Stomach (tissue), 4 donors: ENCODE measurements around the gene RIPOR3.

Experiments used
- CTCF ChIP-seq, 7 experiments: fragments of 450-650 bp in 4 of 7; fragments of 200-600 bp in 3 of 7; sonication (generic) in 3 of 7; IDR thresholded peaks; one replicate each; pipeline ENCODE4 v1.5.1; 2016 to 2019; ENCODE audit warnings: antibody characterized with exemption in 7 of 7, control low read depth in 2 of 7, mild to moderate bottlenecking in 1 of 7
- POLR2A ChIP-seq, 4 donors: fragments of 450-650 bp; IDR thresholded peaks; one replicate each; pipeline ENCODE4 v1.6.1; 2016; ENCODE audit warnings: antibody characterized with exemption in 4 of 4, control low read depth in 2 of 4, mild to moderate bottlenecking in 1 of 4, moderate library complexity in 1 of 4

DNA sequence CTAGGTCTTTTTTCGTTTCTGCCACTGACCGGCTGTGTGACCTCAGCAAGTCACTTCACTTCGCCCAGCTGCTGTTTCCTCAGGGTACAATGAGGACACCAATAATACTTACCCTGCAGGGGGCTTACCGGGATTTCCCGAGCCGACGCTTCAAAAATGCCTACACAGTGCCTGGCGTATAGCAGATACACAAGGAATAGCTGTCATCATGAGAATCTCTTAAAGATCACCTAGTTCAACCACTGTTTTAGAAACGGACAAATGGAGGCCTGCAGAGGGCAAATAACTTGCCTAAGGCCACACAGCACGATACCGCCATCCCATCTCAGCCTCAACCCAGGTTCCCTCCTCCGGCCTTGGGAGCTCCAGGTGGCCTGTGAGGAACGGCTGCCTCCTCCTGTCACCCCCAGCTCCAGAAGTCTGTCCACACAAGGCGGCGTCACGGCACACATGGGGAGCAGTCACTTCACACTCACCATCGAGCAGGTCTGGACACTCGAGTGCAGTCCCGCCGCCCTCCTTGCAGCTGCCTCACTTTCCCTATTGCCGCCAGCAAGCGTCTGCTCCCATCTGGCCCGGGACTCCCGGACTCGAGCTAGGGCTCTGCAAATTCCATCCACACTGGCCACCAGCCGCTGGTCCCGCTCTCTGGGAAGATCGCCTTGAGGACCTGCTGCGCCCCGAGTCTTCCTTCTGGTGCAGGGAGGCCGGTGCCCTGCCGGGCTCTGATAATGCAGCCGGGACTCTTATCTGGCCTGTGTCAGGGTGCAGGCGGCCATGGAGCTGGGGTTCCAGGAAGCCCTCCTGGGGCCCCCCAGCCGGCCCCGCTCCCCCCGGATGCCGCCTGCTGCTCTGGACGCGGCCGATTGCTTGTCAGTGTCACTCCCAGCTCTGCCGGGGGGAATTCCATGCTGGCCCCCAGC lies at the start of gene RIPOR3:
- TF ChIP-seq POLR2A (IDR thresholded peaks at IDR 0.05): no peak
- TF ChIP-seq CTCF (IDR thresholded peaks at IDR 0.05): no peak
